ENCODE data around the gene C6orf58. TPM values are rescaled to one million over a fixed set of nuclear protein-coding genes. Genes with fewer than 3 reads are reported as not detected.

C6orf58 gene
- not detected in 2 replicates for total RNA-seq (ENCODE audit: low replicate concordance)

DNA sequence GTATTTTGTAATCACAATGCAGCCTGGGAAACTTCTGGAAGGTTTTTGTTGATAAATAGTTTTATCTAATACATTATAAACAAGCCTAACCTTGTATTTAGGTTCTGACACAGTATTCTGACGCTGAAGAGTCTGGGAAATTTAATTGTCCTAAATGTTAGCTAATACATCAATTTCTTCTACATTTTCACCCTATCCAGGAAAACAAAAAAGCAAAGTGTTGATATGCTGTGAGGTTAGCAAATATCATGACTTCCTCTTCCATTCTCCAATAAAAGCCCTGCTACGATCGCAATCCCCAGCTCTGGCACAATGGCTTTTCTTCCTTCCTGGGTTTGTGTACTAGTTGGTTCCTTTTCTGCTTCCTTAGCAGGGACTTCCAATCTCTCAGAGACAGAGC is at the start of gene C6orf58:
Gene C6orf58, plus strand, starts transcription at position 301 of the 400 bp plus-strand sequence. Its CDS starts 12 bp downstream, at position 313.

Other genes with a start within 250 kb of the C6orf58 start
- 19.2 and 36.5 TPM in 2 replicates for gene ECHDC1, start 233.6 kb upstream of the C6orf58 start, total RNA-seq (ENCODE audit: low replicate concordance)
- 0.15 and 0.23 TPM in 2 replicates for gene KIAA0408, start 117.8 kb upstream of the C6orf58 start, total RNA-seq (ENCODE audit: low replicate concordance)